Dedifferentiated amniotic fluid mesenchymal stem cell (primary cell): ENCODE measurements around the gene SLC9B2.
"Not testable (repeated sequence)": the region's sequence is repeated elsewhere in the genome, so short reads cannot be mapped to it uniquely, and the experiment has no call there.

ENCODE experiments used
- DNase-seq: peaks from one replicate; pipeline ENCODE4 v3.0.0-alpha.2; 2016; ENCODE audit errors: extremely low spot score

The SLC9B2 gene

DNA sequence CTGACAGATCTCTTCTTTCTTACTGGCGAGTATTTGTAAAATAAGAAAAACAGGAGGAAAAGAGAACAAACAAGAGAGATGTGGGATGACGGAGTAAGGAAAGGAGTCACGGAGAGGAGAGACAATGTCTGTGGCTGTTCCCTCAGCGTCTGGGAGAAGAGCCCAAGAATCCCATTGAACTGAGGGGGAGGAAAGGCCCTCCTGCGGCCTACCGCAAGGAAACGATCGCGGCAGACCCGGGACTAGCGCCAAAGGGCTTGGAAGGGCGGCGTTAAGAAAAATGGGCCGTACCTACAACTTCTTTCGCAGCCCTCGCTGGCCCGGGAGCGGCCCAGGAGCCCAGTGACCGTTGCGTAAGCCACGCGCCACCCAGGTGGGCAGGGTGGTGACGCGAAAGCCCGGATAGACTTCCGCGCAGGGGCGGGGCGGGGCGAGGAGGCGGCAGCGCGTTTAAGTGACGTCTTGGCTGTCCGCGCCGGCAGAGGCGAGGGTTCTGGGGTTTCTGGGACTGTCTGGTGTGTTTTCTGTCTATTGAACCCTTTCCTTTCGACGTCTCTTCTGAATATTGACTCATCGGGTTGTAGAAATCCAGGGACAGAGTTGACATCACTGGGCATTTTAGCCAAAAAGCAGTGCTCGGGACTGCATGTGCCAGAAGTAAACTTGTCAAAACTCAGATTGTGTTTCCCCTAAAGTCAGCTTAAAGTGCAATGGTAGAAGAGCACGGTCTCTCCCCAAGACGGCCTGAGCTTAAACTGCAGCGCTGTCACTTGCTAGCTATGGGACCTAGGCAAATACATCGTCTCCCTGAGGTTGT is 57.0 kb downstream of the SLC9B2 start, which contains the start of gene SLC9B1:
Gene SLC9B1, minus strand, starts transcription at position 398 of the 817 bp plus-strand sequence. CDS start 27,994 bp downstream, outside the sequence.
- DNase-seq = peak; percentile 87

DNA sequence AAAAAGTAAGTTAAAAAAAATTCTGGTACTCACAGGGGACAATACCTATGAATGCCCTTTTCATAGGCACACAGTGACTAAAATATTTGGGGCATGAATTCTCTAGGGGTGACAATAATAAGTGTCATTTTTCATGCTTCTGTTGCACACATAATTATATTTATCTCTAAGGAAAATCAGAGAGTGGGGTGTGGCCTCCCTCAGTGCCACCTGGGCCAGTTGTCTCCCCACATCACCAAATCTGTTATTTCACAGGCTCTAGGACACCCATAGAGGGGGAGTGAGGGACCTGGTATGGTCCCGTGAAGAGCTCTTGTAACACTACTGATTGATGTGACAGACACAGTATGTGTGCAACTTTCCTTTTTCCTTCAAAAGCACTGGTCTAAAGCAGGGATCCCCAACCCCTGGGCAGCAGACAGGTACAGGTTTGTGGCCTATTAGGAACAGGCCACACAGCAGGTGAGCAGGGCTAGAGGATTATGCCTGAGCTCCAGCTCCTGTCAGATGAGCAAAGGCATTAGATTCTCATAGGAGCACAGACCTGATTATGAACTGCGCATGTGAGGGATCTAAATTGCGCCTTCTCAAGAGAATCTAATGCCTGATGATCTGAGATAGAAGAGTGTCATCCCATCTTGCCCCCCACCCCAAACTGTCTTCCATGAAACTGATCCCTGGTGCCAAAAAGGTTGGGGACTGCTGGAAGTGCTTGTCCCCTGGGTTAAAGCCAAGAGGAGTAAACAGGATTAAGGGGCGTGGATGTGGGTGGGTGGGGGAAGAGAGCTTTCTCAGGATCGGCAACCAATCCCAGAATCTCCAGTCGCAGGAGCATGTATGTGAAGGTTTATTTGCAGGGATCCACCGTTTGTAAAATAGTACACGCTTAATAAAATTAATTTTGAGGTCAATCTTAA is 57.9 kb downstream of the SLC9B2 start:
- no peak for DNase-seq

DNA sequence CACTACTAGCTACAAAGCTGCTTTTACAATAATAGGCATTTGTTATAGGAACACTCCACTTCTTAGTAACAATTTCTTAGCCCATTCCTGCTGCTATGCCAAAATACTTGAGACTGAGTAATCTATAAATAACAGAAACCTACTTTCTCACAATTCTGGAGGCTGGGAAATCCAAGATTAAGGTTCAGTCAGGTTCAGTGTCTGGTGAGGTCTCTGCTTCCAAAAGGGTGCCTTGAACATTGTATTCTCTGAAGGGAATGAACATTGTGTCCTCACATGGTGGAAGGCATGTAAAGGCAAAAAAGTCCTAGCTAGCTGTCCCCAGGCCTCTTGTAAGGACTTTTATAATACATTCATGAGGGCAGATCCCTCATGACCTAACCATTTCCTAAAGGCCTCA is 64.0 kb downstream of the SLC9B2 start:
- no peak for DNase-seq

DNA sequence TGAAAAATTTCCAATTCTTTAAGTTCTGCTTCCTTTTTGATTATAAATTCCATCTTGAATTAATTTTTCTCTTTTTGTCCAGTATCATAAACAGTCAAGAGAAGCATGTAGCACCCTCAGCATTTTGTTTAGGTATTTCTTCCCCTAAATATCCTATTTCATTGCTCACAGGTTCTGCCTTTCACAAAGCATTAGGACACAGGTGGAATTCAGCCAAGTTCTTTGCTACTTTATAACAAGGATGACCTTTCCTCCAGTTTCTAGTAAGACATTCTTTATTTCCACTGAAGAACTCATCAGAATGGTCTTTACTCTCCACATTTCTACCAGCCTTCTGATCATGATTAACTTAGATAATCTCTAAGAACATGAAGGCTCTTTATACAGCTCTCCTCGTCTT is 64.5 kb downstream of the SLC9B2 start:
- peak; percentile 64 for DNase-seq

DNA sequence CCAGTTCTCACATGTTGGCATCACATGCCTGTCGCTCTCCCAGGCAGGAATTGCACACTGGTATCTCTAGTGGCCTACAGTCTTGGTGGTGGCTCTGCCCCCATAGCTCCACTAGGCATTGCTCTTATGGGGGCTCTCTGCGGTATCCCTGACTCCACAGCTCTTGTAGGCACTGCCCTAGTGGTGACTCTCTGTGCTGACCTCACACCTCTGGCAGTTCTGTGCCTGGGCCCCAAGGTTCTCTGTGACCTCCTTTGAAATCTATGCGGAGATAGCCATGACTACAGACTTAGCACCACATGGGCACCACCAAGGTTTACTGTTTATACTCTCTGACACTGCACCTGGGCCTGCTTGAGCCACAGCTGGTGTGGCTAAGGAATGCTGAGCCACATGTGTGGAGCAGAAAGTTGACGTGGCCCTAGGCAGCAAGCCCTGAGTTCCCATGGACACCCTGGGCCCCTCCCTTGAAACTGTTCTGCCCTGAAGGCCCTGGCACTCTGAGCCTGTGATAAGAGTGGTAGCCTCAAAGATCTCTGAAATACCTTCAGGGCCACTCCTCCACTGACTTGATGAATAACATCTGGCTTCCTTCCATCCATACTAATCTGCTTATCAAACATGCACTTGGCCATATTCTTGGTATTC is 65.1 kb downstream of the SLC9B2 start:
- no peak for DNase-seq

DNA sequence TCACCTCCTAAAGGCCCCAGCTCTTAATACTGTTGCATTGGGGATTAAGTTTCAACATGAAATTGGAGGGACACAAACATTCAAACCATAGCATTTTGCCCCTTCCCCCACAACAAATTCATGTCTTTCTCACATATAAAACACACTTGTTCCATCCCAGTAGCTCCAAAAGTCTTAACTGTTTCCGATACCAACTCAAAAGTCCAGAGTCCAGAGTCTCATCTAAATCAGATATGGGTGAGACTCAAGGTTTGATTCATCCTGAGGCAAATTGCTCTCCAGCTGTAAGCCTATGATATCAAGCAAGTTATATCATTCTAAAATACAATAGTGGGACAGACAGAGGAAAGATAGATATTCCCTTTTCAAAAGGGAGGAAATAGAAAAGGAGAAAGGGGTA is 65.8 kb downstream of the SLC9B2 start:
- DNase-seq = no peak

DNA sequence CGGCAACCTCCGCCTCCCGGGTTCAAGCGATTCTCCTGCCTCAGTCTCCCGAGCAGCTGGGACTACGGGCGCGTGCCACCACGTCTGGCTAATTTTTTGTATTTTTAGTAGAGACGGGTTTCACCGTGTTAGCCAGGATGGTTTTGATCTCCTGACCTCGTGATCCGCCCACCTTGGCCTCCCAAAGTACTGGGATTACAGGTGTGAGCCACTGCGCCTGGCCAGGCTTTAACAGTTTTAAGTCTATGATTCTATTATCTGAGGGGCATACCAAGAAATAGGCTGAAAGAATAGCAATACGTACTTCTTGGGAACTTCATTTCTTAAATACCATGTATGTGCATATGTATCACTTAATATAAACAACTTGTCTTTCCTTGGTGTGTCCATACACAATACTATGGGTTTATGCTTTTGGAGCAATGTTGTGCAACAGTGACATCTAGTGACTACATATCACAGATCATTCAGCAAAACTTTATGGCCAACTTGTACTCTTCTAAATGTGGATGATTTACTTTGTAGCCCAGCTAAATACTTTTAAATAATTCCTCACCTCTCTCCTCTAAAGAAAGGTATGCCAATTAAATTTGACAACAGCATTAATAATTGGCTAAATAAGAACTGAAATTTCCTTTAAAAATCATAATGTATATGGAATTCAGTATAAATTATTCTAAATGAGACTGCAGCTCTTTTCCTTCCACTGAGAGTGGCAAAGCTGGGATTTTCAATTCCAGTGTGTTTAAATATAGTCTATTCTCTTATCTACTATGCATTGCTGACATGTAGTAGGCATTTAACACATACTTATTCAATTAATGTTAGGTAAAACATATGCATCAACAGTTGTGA is 67.5 kb downstream of the SLC9B2 start:
- DNase-seq = peak; percentile 65

DNA sequence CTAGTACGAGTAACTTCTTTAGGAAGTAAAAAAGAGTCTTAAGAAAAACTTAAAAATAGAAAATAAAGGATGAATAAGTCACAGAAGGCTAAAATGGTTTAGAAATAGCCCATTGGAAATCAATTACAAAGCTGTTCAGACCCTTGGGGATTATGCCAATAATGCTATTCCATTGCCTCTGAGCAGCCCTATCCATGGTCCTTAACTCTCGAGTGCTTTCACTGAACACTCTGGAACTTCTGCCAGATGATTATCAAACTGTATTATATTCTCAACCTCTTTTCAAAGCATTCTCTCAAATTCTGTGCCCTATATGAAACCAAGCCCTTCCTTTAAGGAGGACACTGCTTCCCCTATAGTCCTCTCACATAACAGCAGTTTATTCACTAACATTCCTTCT is 74.0 kb downstream of the SLC9B2 start:
- no peak for DNase-seq

DNA sequence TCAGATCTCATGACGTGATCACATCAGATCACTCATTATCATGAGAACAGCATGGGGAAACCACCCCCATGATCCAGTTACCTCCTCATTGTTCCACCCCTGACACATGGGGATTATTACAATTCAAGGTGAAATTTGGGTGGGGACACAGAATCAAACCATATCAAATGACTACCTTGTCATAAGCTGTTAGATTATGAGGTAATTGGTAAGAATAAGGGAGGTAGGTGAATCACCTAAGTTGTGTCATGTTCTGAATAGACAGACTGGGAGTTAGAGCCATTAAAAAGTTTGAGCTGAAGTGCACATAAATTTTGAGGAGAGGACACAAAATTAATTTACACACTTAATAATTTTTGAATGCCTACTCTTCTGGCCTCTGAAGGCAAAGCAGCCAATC is 81.8 kb downstream of the SLC9B2 start:
- no peak for DNase-seq

DNA sequence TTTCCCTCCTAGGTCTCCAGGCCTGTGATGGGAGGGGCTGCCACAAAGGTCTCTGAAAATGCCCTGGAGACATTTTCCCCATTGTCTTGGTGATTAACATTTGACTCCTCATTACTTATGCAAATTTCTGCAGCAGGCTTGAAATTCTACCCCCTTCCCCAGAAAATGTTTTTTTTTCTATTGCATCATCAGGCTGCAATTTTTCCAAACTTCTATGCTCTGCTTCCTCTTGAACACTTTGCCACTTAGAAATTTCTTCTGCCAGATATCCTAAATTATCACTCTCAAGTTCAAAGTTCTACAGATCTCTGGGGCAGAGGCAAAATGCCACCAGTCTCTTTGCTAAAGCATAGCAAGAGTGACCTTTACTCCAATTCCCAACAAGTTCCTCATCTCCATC is 82.6 kb downstream of the SLC9B2 start:
- DNase-seq = not testable (repeated sequence)

DNA sequence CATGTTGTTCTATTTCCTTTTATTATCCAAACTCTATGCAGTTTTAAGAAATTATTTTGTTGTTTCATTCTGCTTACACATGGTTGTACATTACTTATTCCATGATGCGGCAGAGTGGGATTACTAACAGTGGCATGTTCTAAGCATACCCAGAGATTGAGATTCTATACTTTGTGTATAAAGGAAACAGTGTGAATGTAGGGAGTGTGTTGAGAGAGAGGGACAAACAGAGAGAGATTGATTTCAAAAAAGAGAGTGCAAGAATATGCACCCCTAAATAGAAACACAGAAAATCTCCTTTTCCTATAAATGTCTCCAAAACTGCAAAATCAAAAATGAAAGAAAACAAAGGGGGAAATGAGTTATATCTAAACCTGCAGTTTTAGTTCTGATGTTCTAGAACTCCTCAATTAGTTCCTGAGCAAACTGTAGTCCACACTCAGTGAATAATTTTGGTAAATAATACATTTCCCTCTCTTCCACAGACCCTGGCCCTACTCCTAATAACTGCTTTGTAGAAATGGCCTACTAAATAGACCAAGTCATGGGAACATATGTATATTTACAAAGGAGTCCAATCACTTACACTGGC is 88.0 kb downstream of the SLC9B2 start:
- DNase-seq = no peak

DNA sequence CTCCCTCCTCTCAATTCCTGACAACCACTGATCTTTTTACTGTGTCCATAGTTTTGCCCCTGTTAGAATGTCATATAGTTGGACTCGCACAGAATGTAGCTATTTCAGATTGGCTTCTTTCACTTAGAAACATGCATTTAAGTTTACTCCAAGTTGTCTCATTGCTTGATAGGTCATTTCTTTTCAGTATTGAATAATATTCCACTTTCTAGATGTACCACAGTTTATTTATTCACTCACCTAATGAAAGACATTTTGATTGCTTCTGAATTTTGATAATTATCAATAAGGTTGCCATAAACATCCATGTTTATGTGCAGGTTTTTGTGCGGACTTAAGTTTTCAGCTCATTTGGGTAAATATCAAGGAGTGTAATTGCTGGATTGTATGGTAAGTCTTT is 95.6 kb downstream of the SLC9B2 start:
- DNase-seq = no peak
